ENCODE results near the gene LMO1.

- TF ChIP-seq POLR2A (IDR thresholded peaks at IDR 0.05; ENCODE audit: insufficient read depth in 1 of 2, low read depth in 2 of 2, low read length in 2 of 2) (no peak), CHD2 (IDR thresholded peaks at IDR 0.05; ENCODE audit: low read depth, low read length) (no peak), ATF3 (CRISPR knock-in tag; IDR thresholded peaks at IDR 0.05) (no peak)
Observed at GRCh38 chr11:8234910-8235309, 28.8 kb downstream of the LMO1 start.

Measured in HepG2 (cell line).